Measurements from ENCODE around the gene ALDH1L2. TPM values are rescaled to one million over a fixed set of nuclear protein-coding genes. Genes with fewer than 3 reads are reported as not detected.
A peak's percentile ranks its signal among the peaks of the same experiment; 100 is the strongest.
"Not testable (repeated sequence)": the region's sequence is repeated elsewhere in the genome, so short reads cannot be mapped to it uniquely, and the experiment has no call there.

ALDH1L2 gene
- total RNA-seq, 2 experiments from 2014 or later: 1.4 to 1.9 TPM

DNA sequence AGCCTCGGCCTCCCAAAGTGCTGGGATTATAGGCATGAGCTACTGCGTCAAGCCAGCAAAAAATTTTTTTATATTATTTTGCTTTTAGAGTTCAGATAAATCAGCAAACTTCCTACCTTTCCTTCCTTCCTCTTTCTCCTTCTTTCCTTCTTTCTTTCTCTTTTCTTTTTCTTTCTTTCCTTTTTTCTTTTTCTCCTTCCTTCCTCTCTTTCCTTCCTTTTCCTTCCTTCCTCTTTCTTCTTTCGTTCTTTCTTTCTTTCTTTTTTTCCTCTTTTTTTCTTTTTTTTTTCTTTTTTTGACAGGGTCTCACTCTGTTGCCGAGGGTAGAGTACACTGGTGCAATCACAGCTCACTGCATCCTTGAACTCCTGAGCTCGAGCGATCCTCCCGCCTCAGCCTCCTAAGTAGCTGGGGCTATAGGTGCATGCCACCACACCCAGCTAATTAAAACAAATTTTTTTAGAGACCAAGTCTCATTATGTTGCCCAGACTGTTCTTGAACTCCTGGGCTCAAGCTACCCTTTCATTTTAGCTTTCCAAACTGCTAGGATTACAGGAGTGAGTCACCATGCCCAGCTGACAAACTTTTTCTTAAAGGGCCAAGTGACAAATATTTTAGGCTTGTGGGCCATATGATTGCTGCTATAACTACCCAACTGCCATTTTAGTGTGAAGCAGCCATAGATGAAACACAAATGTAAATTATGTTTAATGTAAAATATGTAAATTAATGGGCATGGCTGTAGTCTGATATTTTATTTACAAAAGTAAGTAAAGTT lies 16.1 kb upstream of the ALDH1L2 start:
- ChIA-PET POLR2A (no interaction called here), CTCF (interaction anchor here (1.2 kb wide), 1 partner anchor 719 kb away, joined by 3 read pairs; no protein-coding TSS in a partner anchor)
- H3K9me3 Mint-ChIP-seq: peaks cover 15% of the 10 kb centered on the region
- DNase-seq: no peak
- peaks cover 60% of the 10 kb centered on the region for H3K27me3 Mint-ChIP-seq
- H3K4me1 Mint-ChIP-seq: peaks cover 1% of the 10 kb centered on the region
- no peak overlapping the region for H3K4me3 Mint-ChIP-seq
- H3K36me3 Mint-ChIP-seq (ENCODE audit: low read depth): peaks cover 3% of the 10 kb centered on the region
- no peak overlapping the region for H3K27ac Mint-ChIP-seq

DNA sequence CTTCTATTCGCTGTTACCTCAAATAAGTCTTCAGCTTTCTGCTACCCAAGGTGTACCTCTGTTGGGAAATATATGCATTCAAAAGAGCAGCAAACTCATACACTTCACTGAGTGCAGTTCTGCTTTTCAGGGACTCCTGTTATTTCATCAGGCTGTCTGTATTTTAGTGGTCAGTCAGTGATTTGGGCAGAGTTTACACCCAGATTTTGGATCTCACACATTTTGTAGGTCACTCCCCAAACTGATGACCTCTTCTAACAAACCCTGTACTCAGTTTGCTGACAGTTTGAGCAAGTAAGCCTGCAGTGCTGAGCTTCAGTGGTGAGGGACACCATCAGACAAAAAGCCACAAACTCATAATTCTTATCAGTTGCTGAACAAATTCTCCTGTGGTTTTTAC lies 15.1 kb upstream of the ALDH1L2 start:
- peaks cover 14% of the 10 kb centered on the region for H3K9me3 Mint-ChIP-seq
- no peak for DNase-seq
- peaks cover 1% of the 10 kb centered on the region for H3K4me1 Mint-ChIP-seq
- H3K4me3 Mint-ChIP-seq: no peak overlapping the region
- ChIA-PET POLR2A (interaction anchor here (1.2 kb wide), 1 partner anchor 8 kb away, joined by 3 read pairs; the partner anchor contains the start of gene WASHC4), CTCF (no interaction called here)
- H3K36me3 Mint-ChIP-seq (ENCODE audit: low read depth): peaks cover 3% of the 10 kb centered on the region
- H3K27ac Mint-ChIP-seq: no peak overlapping the region
- peaks cover 54% of the 10 kb centered on the region for H3K27me3 Mint-ChIP-seq

DNA sequence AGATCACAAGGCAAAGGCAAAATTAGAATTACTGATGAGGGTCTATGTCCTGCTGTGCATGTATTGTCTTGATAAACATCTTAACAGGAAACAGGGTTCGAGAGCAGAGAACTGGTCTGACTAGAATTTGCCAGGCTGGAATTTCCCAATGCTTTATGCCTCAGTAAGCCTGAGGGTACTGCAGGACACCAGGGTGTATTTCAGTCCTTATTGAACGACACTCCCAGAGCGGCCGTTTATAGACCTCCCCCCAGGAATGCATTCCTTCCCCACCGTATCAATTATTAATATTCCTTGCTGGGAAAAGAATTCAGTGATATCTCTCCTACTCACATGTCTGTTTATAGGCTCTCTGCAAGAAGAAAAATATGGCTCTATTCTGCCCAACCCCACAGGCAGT lies 11.1 kb upstream of the ALDH1L2 start:
- H3K4me1 Mint-ChIP-seq; CTCF ChIA-PET; H3K27ac Mint-ChIP-seq; DNase-seq; POLR2A ChIA-PET; H3K36me3 Mint-ChIP-seq (ENCODE audit: low read depth); H3K4me3 Mint-ChIP-seq: not testable (repeated sequence)
- Mint-ChIP-seq H3K27me3 (peaks cover 49% of the 10 kb centered on the region), H3K9me3 (peaks cover 14% of the 10 kb centered on the region)

- Mint-ChIP-seq H3K4me3 (no peak overlapping the region), H3K9me3 (peaks cover 11% of the 10 kb centered on the region), H3K27ac (no peak overlapping the region), H3K36me3 (ENCODE audit: low read depth) (peaks cover 5% of the 10 kb centered on the region), H3K27me3 (peaks cover 28% of the 10 kb centered on the region), H3K4me1 (no peaks in the 10 kb centered on the region)
- POLR2A ChIA-PET: no interaction called here
- no peak for DNase-seq
- CTCF ChIA-PET: no interaction called here
Observed at GRCh38 chr12:105092336-105092735, 8.1 kb upstream of the ALDH1L2 start.

GRCh38 chr12:105091476-105092206 lies 7.4 kb upstream of the ALDH1L2 start:
- Mint-ChIP-seq H3K27ac (no peak overlapping the region), H3K27me3 (peaks cover 27% of the 10 kb centered on the region), H3K4me3 (no peak overlapping the region), H3K4me1 (no peaks in the 10 kb centered on the region), H3K9me3 (peaks cover 10% of the 10 kb centered on the region), H3K36me3 (ENCODE audit: low read depth) (peaks cover 5% of the 10 kb centered on the region)
- POLR2A ChIA-PET: no interaction called here
- CTCF ChIA-PET: interaction anchor here (0.6 to 0.8 kb wide), 3 partner anchors 10 to 890 kb away, joined by 3 to 4 read pairs (median 3); no protein-coding TSS in a partner anchor
- no peak for DNase-seq

DNA sequence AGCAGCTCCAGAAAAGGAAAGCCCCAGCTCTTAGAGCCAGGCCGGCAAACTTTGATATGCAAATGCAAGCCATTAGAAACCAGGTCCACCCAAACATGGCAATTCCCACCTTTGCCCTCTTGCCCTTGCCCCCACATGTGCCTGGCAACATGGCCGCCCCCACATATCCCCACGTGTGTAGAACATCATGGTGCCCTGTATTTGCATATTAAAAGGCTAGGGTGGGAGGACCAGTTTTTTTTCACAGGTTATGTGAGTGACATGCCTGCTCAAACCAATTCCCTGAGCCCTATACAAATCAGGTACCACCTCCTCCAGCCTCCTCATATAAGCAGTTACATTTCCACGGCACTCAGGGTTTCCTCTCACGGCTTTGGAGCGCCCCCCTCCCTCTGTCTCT lies 6.1 kb upstream of the ALDH1L2 start:
- H3K27ac Mint-ChIP-seq: no peak overlapping the region
- H3K27me3 Mint-ChIP-seq: peaks cover 29% of the 10 kb centered on the region
- no peak for DNase-seq
- H3K4me3 Mint-ChIP-seq: no peak overlapping the region
- H3K36me3 Mint-ChIP-seq (ENCODE audit: low read depth): peaks cover 3% of the 10 kb centered on the region
- POLR2A ChIA-PET: interaction anchor here (0.6 kb wide), 1 partner anchor 56 kb away, joined by 3 read pairs; no protein-coding TSS in a partner anchor
- H3K9me3 Mint-ChIP-seq: peaks cover 6% of the 10 kb centered on the region
- CTCF ChIA-PET: no interaction called here
- no peaks in the 10 kb centered on the region for H3K4me1 Mint-ChIP-seq

GRCh38 chr12:105089817-105090216 lies 5.6 kb upstream of the ALDH1L2 start:
- H3K4me3 Mint-ChIP-seq: no peak overlapping the region
- H3K27ac Mint-ChIP-seq: no peak overlapping the region
- H3K36me3 Mint-ChIP-seq (ENCODE audit: low read depth): peaks cover 3% of the 10 kb centered on the region
- CTCF ChIA-PET: no interaction called here
- H3K4me1 Mint-ChIP-seq: no peaks in the 10 kb centered on the region
- POLR2A ChIA-PET: no interaction called here
- DNase-seq: no peak
- peaks cover 7% of the 10 kb centered on the region for H3K9me3 Mint-ChIP-seq
- H3K27me3 Mint-ChIP-seq: peaks cover 30% of the 10 kb centered on the region

GRCh38 chr12:105085501-105085900 lies 1.2 kb upstream of the ALDH1L2 start:
- Mint-ChIP-seq H3K36me3 (ENCODE audit: low read depth) (no peaks in the 10 kb centered on the region), H3K27ac (no peak overlapping the region), H3K4me3 (peak overlapping the region; percentile 34), H3K4me1 (peaks cover 6% of the 10 kb centered on the region), H3K27me3 (peaks cover 40% of the 10 kb centered on the region), H3K9me3 (peaks cover 5% of the 10 kb centered on the region)
- ChIA-PET POLR2A (no interaction called here), CTCF (no interaction called here)
- DNase-seq: no peak

GRCh38 chr12:105083551-105084105 lies 630 bp downstream of the ALDH1L2 start:
- H3K4me3 Mint-ChIP-seq: peak overlapping the region; percentile 59
- peaks cover 40% of the 10 kb centered on the region for H3K27me3 Mint-ChIP-seq
- DNase-seq: no peak
- H3K4me1 Mint-ChIP-seq: peaks cover 6% of the 10 kb centered on the region
- POLR2A ChIA-PET: interaction anchor here (0.7 kb wide), 1 partner anchor 25 kb away, joined by 3 read pairs; no protein-coding TSS in a partner anchor
- peaks cover 5% of the 10 kb centered on the region for H3K9me3 Mint-ChIP-seq
- CTCF ChIA-PET: no interaction called here
- no peaks in the 10 kb centered on the region for H3K36me3 Mint-ChIP-seq (ENCODE audit: low read depth)
- H3K27ac Mint-ChIP-seq: no peak overlapping the region

- Mint-ChIP-seq H3K9me3 (peaks cover 5% of the 10 kb centered on the region), H3K4me3 (no peak overlapping the region), H3K36me3 (ENCODE audit: low read depth) (no peaks in the 10 kb centered on the region), H3K4me1 (peaks cover 6% of the 10 kb centered on the region), H3K27me3 (peaks cover 43% of the 10 kb centered on the region), H3K27ac (no peak overlapping the region)
- POLR2A ChIA-PET: interaction anchor here (0.7 kb wide), 1 partner anchor 26 kb away, joined by 3 read pairs; no protein-coding TSS in a partner anchor
- no peak for DNase-seq
- CTCF ChIA-PET: no interaction called here
Observed at GRCh38 chr12:105083031-105083430, 1.2 kb downstream of the ALDH1L2 start.

- H3K9me3 Mint-ChIP-seq: no peaks in the 10 kb centered on the region
- peaks cover 5% of the 10 kb centered on the region for H3K4me1 Mint-ChIP-seq
- H3K36me3 Mint-ChIP-seq (ENCODE audit: low read depth): no peaks in the 10 kb centered on the region
- peaks cover 31% of the 10 kb centered on the region for H3K27me3 Mint-ChIP-seq
- no peak overlapping the region for H3K4me3 Mint-ChIP-seq
- no peak for DNase-seq
- ChIA-PET POLR2A (no interaction called here), CTCF (no interaction called here)
- H3K27ac Mint-ChIP-seq: no peak overlapping the region
Observed at GRCh38 chr12:105078712-105079570, 5.3 kb downstream of the ALDH1L2 start.

GRCh38 chr12:105077435-105077834 lies 6.8 kb downstream of the ALDH1L2 start:
- POLR2A ChIA-PET: no interaction called here
- Mint-ChIP-seq H3K4me1 (no peaks in the 10 kb centered on the region), H3K9me3 (no peaks in the 10 kb centered on the region), H3K36me3 (ENCODE audit: low read depth) (no peaks in the 10 kb centered on the region), H3K27ac (no peak overlapping the region), H3K27me3 (peaks cover 18% of the 10 kb centered on the region), H3K4me3 (no peak overlapping the region)
- CTCF ChIA-PET: interaction anchor here (0.7 kb wide), 1 partner anchor 11 kb away, joined by 3 read pairs; no protein-coding TSS in a partner anchor
- DNase-seq: no peak
